IPS-15b (cell line): ENCODE results near the gene N4BP2L2.
A peak's percentile ranks its signal among the peaks of the same experiment; 100 is the strongest.

ENCODE experiments used
- H3K27me3 ChIP-seq: one replicate; pipeline ENCODE4 v1.6.1; 2013; ENCODE audit warnings: low read length; ENCODE audit not compliant: control insufficient read depth, insufficient read depth
- H3K36me3 ChIP-seq: one replicate; pipeline ENCODE4 v1.6.1; 2013; ENCODE audit warnings: low read length; ENCODE audit not compliant: control insufficient read depth, insufficient read depth
- H3K4me1 ChIP-seq: one replicate; pipeline ENCODE4 v1.6.1; 2013; ENCODE audit warnings: mild to moderate bottlenecking, low read length; ENCODE audit not compliant: control insufficient read depth, insufficient read depth
- H3K4me3 ChIP-seq: one replicate; pipeline ENCODE4 v1.5.1; 2013; ENCODE audit warnings: low read depth, low read length
- H3K9ac ChIP-seq: one replicate; pipeline ENCODE4 v1.6.1; 2013; ENCODE audit warnings: low read depth, mild to moderate bottlenecking, low read length
- H3K9me3 ChIP-seq: one replicate; pipeline ENCODE4 v1.6.1; 2013; ENCODE audit warnings: mild to moderate bottlenecking, low read length; ENCODE audit not compliant: control insufficient read depth, insufficient read depth

N4BP2L2 gene

GRCh38 chr13:32555613-32556012 lies 17.0 kb upstream of the N4BP2L2 start:
- no peaks in the 10 kb centered on the region for H3K27me3 ChIP-seq
- no peaks in the 10 kb centered on the region for H3K4me1 ChIP-seq
- no peaks in the 10 kb centered on the region for H3K36me3 ChIP-seq
- H3K9ac ChIP-seq, result no peak overlapping the region
- H3K9me3 ChIP-seq, result no peaks in the 10 kb centered on the region
- H3K4me3 ChIP-seq, result no peak overlapping the region

- H3K4me3 ChIP-seq, result no peak overlapping the region
These were observed 15.1 kb upstream of the N4BP2L2 start for GRCh38 chr13:32553720-32554119.

GRCh38 chr13:32549788-32550187 lies 11.2 kb upstream of the N4BP2L2 start:
- no peak overlapping the region for H3K9ac ChIP-seq
- H3K9me3 ChIP-seq, result no peaks in the 10 kb centered on the region
- H3K27me3 ChIP-seq, result no peaks in the 10 kb centered on the region
- H3K4me1 ChIP-seq, result no peaks in the 10 kb centered on the region
- H3K4me3 ChIP-seq, result no peak overlapping the region
- H3K36me3 ChIP-seq, result no peaks in the 10 kb centered on the region

More at GRCh38 chr13:32553720-32554119, 15.1 kb upstream of the N4BP2L2 start:
- Histone ChIP-seq H3K27me3 (no peaks in the 10 kb centered on the region), H3K9me3 (no peaks in the 10 kb centered on the region), H3K9ac (no peak overlapping the region), H3K36me3 (no peaks in the 10 kb centered on the region), H3K4me1 (no peaks in the 10 kb centered on the region)

- Histone ChIP-seq H3K4me3 (no peak overlapping the region), H3K4me1 (no peaks in the 10 kb centered on the region), H3K36me3 (no peaks in the 10 kb centered on the region), H3K9ac (no peak overlapping the region), H3K27me3 (no peaks in the 10 kb centered on the region), H3K9me3 (no peaks in the 10 kb centered on the region)
These were observed 10.2 kb upstream of the N4BP2L2 start for GRCh38 chr13:32548837-32549236.

DNA sequence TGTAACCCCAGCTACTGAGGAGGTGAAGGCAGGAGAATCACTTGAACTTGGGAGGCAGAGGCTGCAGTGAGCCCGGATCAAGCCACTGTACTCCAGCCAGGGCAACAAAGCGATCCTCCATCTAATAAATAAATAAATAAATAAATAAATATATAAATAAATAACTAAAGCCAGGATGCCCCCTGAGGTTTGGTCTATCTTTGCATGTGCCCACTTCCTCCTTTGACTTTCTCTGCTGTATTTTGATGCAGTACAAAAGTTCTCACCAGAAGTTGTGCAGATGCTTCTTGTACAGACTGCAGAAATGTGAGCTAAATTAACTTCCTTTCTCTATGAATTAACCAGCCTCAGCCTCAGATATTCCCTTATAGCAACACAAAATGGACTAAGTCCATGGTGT lies 6.5 kb upstream of the N4BP2L2 start:
- Histone ChIP-seq H3K4me1 (no peaks in the 10 kb centered on the region), H3K9ac (no peak overlapping the region), H3K36me3 (no peaks in the 10 kb centered on the region), H3K27me3 (no peaks in the 10 kb centered on the region), H3K4me3 (no peak overlapping the region), H3K9me3 (no peaks in the 10 kb centered on the region)

- no peak overlapping the region for H3K4me3 ChIP-seq
- peaks cover 2% of the 10 kb centered on the region for H3K4me1 ChIP-seq
- H3K36me3 ChIP-seq, result no peaks in the 10 kb centered on the region
- H3K9ac ChIP-seq, result no peak overlapping the region
- no peaks in the 10 kb centered on the region for H3K9me3 ChIP-seq
- no peaks in the 10 kb centered on the region for H3K27me3 ChIP-seq
These were observed 3.6 kb upstream of the N4BP2L2 start for GRCh38 chr13:32542221-32542620.

DNA sequence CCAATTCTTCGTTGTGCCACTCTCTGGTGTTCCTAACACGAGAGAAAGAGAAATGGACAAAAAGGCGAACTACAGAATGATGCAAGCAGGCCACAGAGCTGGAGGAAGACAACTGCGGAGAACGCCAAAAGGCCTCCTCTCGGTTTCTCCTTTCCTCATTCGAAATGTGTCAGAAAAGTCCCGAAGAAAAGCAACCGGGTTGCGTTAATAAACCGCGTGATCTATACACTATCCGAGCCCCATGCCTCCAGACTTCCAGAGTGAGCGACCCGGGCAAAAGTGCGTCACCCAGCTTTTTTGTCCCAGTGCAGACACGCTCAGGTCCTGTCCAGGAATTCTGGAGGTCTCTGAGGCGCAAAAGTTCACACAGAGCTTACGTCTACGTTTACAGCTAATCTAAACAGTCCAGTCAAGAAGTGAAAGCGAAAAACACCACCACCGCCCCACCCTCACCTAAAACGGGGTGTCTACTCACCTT lies 413 bp downstream of the N4BP2L2 start:
- peaks cover 3% of the 10 kb centered on the region for H3K4me1 ChIP-seq
- no peaks in the 10 kb centered on the region for H3K9me3 ChIP-seq
- H3K27me3 ChIP-seq, result no peaks in the 10 kb centered on the region
- H3K9ac ChIP-seq, result peak overlapping the region; percentile 95
- peak overlapping the region; percentile 99 for H3K4me3 ChIP-seq
- peaks cover 5% of the 10 kb centered on the region for H3K36me3 ChIP-seq

GRCh38 chr13:32537580-32538142 lies 934 bp downstream of the N4BP2L2 start:
- Histone ChIP-seq H3K27me3 (no peaks in the 10 kb centered on the region), H3K4me1 (peaks cover 3% of the 10 kb centered on the region), H3K36me3 (peaks cover 5% of the 10 kb centered on the region), H3K9ac (peak overlapping the region; percentile 95), H3K4me3 (peak overlapping the region; percentile 99), H3K9me3 (no peaks in the 10 kb centered on the region)

GRCh38 chr13:32535748-32536147 lies 2.8 kb downstream of the N4BP2L2 start:
- H3K27me3 ChIP-seq, result no peaks in the 10 kb centered on the region
- no peak overlapping the region for H3K4me3 ChIP-seq
- H3K9ac ChIP-seq, result no peak overlapping the region
- peaks cover 5% of the 10 kb centered on the region for H3K36me3 ChIP-seq
- no peaks in the 10 kb centered on the region for H3K9me3 ChIP-seq
- peaks cover 5% of the 10 kb centered on the region for H3K4me1 ChIP-seq

DNA sequence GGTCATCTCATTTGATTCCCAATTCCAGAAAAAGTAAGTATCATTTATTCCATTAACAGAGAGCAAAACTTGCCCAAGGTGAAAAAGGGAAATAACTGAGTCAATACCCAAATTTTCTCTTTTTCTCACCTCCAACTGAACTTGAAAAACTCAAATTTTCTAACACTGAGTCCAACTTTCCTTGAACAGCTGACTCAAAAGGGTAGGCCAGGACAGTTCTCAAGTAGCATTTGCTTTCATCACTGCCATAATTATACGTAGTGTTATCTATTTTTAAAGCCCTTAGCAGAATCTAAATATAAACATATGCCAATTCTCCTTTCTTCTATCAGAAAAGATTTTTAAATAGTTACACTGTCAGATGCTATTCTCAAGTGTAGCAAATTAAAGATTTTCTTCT lies 3.5 kb downstream of the N4BP2L2 start:
- H3K4me3 ChIP-seq, result no peak overlapping the region
- no peaks in the 10 kb centered on the region for H3K27me3 ChIP-seq
- peaks cover 5% of the 10 kb centered on the region for H3K4me1 ChIP-seq
- H3K9me3 ChIP-seq, result no peaks in the 10 kb centered on the region
- H3K36me3 ChIP-seq, result peaks cover 5% of the 10 kb centered on the region
- H3K9ac ChIP-seq, result peak overlapping the region; percentile 16

- H3K36me3 ChIP-seq, result no peaks in the 10 kb centered on the region
These were observed 7.7 kb downstream of the N4BP2L2 start for GRCh38 chr13:32530841-32531253.

DNA sequence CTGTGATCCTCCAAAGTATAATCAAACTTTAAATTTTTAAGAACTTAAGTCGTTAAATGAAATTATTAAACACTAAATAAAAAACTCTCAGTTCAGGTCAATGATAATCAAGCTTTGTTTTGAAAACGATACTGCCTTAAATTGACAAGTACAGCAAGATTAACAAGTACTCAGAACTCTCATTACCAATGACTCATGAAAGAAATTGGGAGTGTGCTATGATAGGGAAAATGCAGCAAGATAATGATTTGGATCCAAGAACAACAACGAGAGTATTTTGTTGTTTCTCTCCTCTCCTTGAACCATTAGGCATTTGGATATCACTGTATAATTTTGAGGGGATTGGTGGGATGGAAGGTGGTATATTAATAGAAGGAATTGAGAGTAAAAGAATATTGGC lies 10.2 kb downstream of the N4BP2L2 start:
- Histone ChIP-seq H3K9ac (no peak overlapping the region), H3K4me1 (peaks cover 2% of the 10 kb centered on the region), H3K4me3 (no peak overlapping the region), H3K9me3 (no peaks in the 10 kb centered on the region), H3K27me3 (no peaks in the 10 kb centered on the region), H3K36me3 (no peaks in the 10 kb centered on the region)

More at GRCh38 chr13:32530841-32531253, 7.7 kb downstream of the N4BP2L2 start:
- no peaks in the 10 kb centered on the region for H3K9me3 ChIP-seq
- H3K9ac ChIP-seq, result no peak overlapping the region
- H3K4me3 ChIP-seq, result no peak overlapping the region
- H3K27me3 ChIP-seq, result no peaks in the 10 kb centered on the region
- H3K4me1 ChIP-seq, result peaks cover 2% of the 10 kb centered on the region
